Right hindlimb (tissue), 1 donor: ENCODE data around the gene FNBP1.
A peak's percentile ranks its signal among the peaks of the same experiment; 100 is the strongest.
"Not testable (repeated sequence)": the region's sequence is repeated elsewhere in the genome, so short reads cannot be mapped to it uniquely, and the experiment has no call there.

Experiments used
- DNase-seq: peaks from one replicate; pipeline ENCODE4 v3.0.0-alpha.2; 2018

Gene FNBP1

GRCh38 chr9:130020618-130021017 lies 22.4 kb downstream of the FNBP1 start:
- DNase-seq, result peak; percentile 26

GRCh38 chr9:130018265-130018664 lies 24.7 kb downstream of the FNBP1 start:
- DNase-seq, result no peak

GRCh38 chr9:130017510-130017909 lies 25.5 kb downstream of the FNBP1 start:
- not testable (repeated sequence) for DNase-seq

- no peak for DNase-seq
Measured at GRCh38 chr9:130017076-130017475, 25.9 kb downstream of the FNBP1 start.

GRCh38 chr9:130015353-130016019 lies 27.5 kb downstream of the FNBP1 start:
- no peak for DNase-seq

GRCh38 chr9:130013326-130013725 lies 29.7 kb downstream of the FNBP1 start:
- DNase-seq, result no peak

- DNase-seq, result no peak
Measured at GRCh38 chr9:130010151-130010988, 32.6 kb downstream of the FNBP1 start.

GRCh38 chr9:130009546-130009945 lies 33.4 kb downstream of the FNBP1 start:
- DNase-seq, result not testable (repeated sequence)

GRCh38 chr9:130008538-130008937 lies 34.5 kb downstream of the FNBP1 start:
- no peak for DNase-seq

GRCh38 chr9:130006952-130007351 lies 36.0 kb downstream of the FNBP1 start:
- not testable (repeated sequence) for DNase-seq

- no peak for DNase-seq
Measured at GRCh38 chr9:130003943-130004552, 38.9 kb downstream of the FNBP1 start.

GRCh38 chr9:130002320-130002719 lies 40.7 kb downstream of the FNBP1 start:
- DNase-seq, result no peak

- no peak for DNase-seq
Measured at GRCh38 chr9:130001190-130001589, 41.8 kb downstream of the FNBP1 start.

- no peak for DNase-seq
Measured at GRCh38 chr9:129999141-129999510, 43.9 kb downstream of the FNBP1 start.

GRCh38 chr9:129998491-129999140 lies 44.4 kb downstream of the FNBP1 start:
- no peak for DNase-seq

- not testable (repeated sequence) for DNase-seq
Measured at GRCh38 chr9:129997706-129998105, 45.3 kb downstream of the FNBP1 start.

- no peak for DNase-seq
Measured at GRCh38 chr9:129996161-129996830, 46.7 kb downstream of the FNBP1 start.

- DNase-seq, result no peak
Measured at GRCh38 chr9:129995409-129996160, 47.4 kb downstream of the FNBP1 start.

GRCh38 chr9:129994882-129995281 lies 48.1 kb downstream of the FNBP1 start:
- DNase-seq, result no peak

- not testable (repeated sequence) for DNase-seq
Measured at GRCh38 chr9:129991139-129991538, 51.9 kb downstream of the FNBP1 start.

GRCh38 chr9:129990269-129991010 lies 52.5 kb downstream of the FNBP1 start:
- DNase-seq, result no peak
